GM11168 (cell line): ENCODE results near the gene ODF2L.

Experiments
- in situ Hi-C: fragments of 300-500 bp; cut with MboI; formaldehyde crosslinking; loops from one replicate; pipeline ENCODE4 v1.12.0; 2022; ENCODE audit warnings: low sequenced_read_pairs; ENCODE audit not compliant: unreplicated experiment

ODF2L gene

GRCh38 chr1:86395751-86396497 is at the start of gene ODF2L:
Gene ODF2L, minus strand, starts transcription at chr1:86396323. Its CDS starts 9,296 bp downstream, at chr1:86387027.
- in situ Hi-C loops, result no loop called here

GRCh38 chr1:86445919-86446318 is 49.8 kb upstream of the ODF2L start:
- in situ Hi-C loops, result no loop called here

GRCh38 chr1:86441997-86442396 is 45.9 kb upstream of the ODF2L start:
- in situ Hi-C loops, result no loop called here

- in situ Hi-C loops, result no loop called here
Observed at GRCh38 chr1:86441581-86441980, 45.5 kb upstream of the ODF2L start.

GRCh38 chr1:86436041-86436440 is 39.9 kb upstream of the ODF2L start:
- in situ Hi-C loops, result no loop called here

GRCh38 chr1:86435327-86435726 is 39.2 kb upstream of the ODF2L start:
- in situ Hi-C loops, result no loop called here

- in situ Hi-C loops, result no loop called here
Observed at GRCh38 chr1:86434059-86434458, 37.9 kb upstream of the ODF2L start.

GRCh38 chr1:86430376-86430775 is 34.3 kb upstream of the ODF2L start:
- in situ Hi-C loops, result no loop called here

- in situ Hi-C loops, result no loop called here
Observed at GRCh38 chr1:86429835-86430234, 33.7 kb upstream of the ODF2L start.

GRCh38 chr1:86429122-86429725 is 33.1 kb upstream of the ODF2L start:
- in situ Hi-C loops, result no loop called here

- in situ Hi-C loops, result no loop called here
Observed at GRCh38 chr1:86423873-86424272, 27.8 kb upstream of the ODF2L start, which contains the start of gene CLCA2. Gene CLCA2, plus strand, starts transcription at chr1:86424171. Its CDS starts 77 bp downstream, at chr1:86424248.

- in situ Hi-C loops, result no loop called here
Observed at GRCh38 chr1:86423473-86423872, 27.4 kb upstream of the ODF2L start.

- in situ Hi-C loops, result no loop called here
Observed at GRCh38 chr1:86421601-86422280, 25.6 kb upstream of the ODF2L start.

- in situ Hi-C loops, result no loop called here
Observed at GRCh38 chr1:86419277-86419903, 23.3 kb upstream of the ODF2L start.

GRCh38 chr1:86416343-86416742 is 20.2 kb upstream of the ODF2L start:
- in situ Hi-C loops, result no loop called here

GRCh38 chr1:86410879-86411278 is 14.8 kb upstream of the ODF2L start:
- in situ Hi-C loops, result no loop called here

GRCh38 chr1:86409416-86410021 is 13.4 kb upstream of the ODF2L start:
- in situ Hi-C loops, result no loop called here

GRCh38 chr1:86396498-86396890 is 371 bp upstream of the ODF2L start:
- in situ Hi-C loops, result no loop called here

- in situ Hi-C loops, result no loop called here
Observed at GRCh38 chr1:86394416-86394815, 1.7 kb downstream of the ODF2L start.

- in situ Hi-C loops, result no loop called here
Observed at GRCh38 chr1:86389307-86389706, 6.8 kb downstream of the ODF2L start.
